ENCODE measurements around the gene RAVER1. TPM values are rescaled to one million over a fixed set of nuclear protein-coding genes. Genes with fewer than 3 reads are reported as not detected.
A peak's percentile ranks its signal among the peaks of the same experiment; 100 is the strongest.

Gene RAVER1
- polyA plus RNA-seq, 1 donor from 2014 or later, result 25.9 TPM

DNA sequence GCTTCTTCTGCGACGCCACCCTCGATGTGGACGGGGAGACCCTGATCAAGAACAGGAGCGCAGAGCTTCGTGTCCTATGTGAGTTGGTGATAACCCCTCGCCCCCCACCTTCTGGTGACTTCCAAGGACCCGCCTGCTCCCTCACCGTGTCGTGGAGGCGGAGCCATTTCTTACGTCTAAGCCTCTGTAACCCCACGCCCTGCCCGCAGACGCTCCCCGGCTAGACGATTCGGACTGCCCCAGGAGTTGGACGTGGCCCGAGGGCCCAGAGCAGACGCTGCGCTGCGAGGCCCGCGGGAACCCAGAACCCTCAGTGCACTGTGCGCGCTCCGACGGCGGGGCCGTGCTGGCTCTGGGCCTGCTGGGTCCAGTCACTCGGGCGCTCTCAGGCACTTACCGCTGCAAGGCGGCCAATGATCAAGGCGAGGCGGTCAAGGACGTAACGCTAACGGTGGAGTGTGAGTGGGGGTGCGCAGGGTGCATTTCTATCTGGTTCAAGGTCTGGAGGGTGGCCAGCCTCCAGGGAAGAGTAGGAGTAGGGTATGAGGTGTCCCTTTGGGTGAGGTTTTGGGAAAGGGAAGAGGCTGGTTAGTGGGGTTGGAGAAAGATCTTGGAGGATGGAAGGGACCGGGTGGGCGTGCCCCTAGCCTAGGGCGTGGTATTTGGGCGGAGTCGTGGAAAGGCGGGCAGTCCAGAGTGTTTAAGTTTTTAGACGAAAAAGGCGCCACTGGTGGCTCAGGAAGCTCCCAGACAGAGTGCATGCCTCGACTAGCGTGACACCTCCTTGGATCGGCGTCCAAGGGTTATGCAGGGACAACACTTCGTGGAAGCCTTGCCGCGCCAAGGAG, 40.3 kb downstream of the RAVER1 start:
- peak overlapping the region; percentile 73 to 99 (median 82) for H3K27ac Mint-ChIP-seq
- H3K4me3 Mint-ChIP-seq, result peak overlapping the region; percentile 71 to 93 (median 82)
- H3K9me3 Mint-ChIP-seq, result peaks cover 0 to 7% (median 0%) of the 10 kb centered on the region in 3 donors
- H3K4me1 Mint-ChIP-seq, result peaks cover 22 to 32% (median 30%) of the 10 kb centered on the region in 3 donors
- no peaks in the 10 kb centered on the region for H3K36me3 Mint-ChIP-seq
- peaks cover 56% of the 10 kb centered on the region for H3K27me3 Mint-ChIP-seq

DNA sequence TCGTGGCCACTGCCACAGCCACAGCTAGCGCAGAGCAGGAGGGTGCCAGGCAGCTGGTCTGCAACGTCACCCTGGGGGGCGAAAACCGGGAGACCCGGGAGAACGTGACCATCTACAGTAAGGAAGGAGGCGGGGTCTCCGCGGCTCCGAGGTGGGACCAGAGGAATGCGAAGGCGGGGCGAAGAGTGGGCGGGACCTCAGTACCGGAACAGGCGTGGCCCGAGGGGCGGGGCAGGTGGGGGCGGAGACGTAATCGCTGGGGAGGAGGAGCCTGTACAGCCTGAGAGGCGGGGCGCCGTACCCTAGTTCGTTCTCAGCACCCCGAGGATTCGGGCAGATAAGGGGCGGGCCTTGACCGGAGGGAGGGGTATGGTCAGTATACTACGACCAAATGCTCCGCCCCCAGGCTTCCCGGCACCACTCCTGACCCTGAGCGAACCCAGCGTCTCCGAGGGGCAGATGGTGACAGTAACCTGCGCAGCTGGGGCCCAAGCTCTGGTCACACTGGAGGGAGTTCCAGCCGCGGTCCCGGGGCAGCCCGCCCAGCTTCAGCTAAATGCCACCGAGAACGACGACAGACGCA, 41.0 kb downstream of the RAVER1 start:
- peak overlapping the region; percentile 71 to 93 (median 82) for H3K4me3 Mint-ChIP-seq
- H3K9me3 Mint-ChIP-seq, result peaks cover 0 to 7% (median 0%) of the 10 kb centered on the region in 3 donors
- H3K27ac Mint-ChIP-seq, result peak overlapping the region; percentile 82 to 99 (median 89)
- peaks cover 2% of the 10 kb centered on the region for H3K36me3 Mint-ChIP-seq
- H3K4me1 Mint-ChIP-seq, result peaks cover 24 to 34% (median 34%) of the 10 kb centered on the region in 3 donors
- peaks cover 62% of the 10 kb centered on the region for H3K27me3 Mint-ChIP-seq

DNA sequence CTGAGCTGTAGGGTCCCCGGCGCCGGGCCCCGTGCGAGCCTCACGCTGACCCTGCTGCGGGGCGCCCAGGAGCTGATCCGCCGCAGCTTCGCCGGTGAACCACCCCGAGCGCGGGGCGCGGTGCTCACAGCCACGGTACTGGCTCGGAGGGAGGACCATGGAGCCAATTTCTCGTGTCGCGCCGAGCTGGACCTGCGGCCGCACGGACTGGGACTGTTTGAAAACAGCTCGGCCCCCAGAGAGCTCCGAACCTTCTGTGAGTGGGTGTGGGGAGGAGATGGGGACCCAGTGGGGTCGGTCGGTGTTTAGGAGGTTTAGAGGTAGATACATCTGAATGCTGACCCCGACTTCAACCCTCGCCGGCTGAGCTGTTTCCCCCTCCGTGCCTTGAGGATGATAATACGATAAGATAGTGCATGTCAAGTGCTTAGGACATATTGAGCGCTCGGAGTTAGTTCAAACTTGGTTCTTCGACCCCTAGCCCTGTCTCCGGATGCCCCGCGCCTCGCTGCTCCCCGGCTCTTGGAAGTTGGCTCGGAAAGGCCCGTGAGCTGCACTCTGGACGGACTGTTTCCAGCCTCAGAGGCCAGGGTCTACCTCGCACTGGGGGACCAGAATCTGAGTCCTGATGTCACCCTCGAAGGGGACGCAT, 41.6 kb downstream of the RAVER1 start:
- Mint-ChIP-seq H3K4me1 (peaks cover 28 to 35% (median 34%) of the 10 kb centered on the region in 3 donors), H3K4me3 (peak overlapping the region; percentile 71 to 93 (median 82)), H3K36me3 (peaks cover 2% of the 10 kb centered on the region), H3K27ac (peak overlapping the region; percentile 82 to 99 (median 89)), H3K9me3 (peaks cover 0 to 7% (median 0%) of the 10 kb centered on the region in 3 donors), H3K27me3 (peaks cover 62% of the 10 kb centered on the region)

DNA sequence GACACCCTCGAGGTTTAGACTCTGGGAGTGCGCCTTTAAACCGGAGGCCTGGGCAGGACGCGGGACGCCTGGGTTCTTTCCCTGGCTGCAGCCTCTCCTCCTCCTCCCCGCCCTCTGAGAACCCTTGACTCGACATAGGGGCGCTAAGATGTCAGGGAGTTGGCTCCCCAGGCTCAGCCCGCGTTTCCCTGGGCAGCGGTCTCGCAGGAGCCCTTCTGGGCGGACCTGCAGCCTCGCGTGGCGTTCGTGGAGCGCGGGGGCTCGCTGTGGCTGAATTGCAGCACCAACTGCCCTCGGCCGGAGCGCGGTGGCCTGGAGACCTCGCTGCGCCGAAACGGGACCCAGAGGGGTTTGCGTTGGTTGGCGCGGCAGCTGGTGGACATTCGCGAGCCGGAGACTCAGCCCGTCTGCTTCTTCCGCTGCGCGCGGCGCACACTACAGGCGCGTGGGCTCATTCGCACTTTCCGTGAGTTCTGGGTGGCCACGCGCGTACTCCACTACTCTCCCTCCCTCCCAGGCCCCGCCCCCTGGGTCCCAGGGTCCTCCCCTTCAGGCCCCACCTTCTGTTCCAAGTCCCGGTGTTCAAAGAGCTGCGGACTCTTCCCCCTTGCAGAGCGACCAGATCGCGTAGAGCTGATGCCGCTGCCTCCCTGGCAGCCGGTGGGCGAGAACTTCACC, 42.3 kb downstream of the RAVER1 start:
- H3K9me3 Mint-ChIP-seq, result peaks cover 0 to 7% (median 0%) of the 10 kb centered on the region in 3 donors
- peaks cover 2% of the 10 kb centered on the region for H3K36me3 Mint-ChIP-seq
- peaks cover 62% of the 10 kb centered on the region for H3K27me3 Mint-ChIP-seq
- H3K4me1 Mint-ChIP-seq, result peaks cover 33 to 41% (median 39%) of the 10 kb centered on the region in 3 donors
- peak overlapping the region; percentile 82 to 99 (median 89) for H3K27ac Mint-ChIP-seq
- peak overlapping the region; percentile 71 to 93 (median 82) for H3K4me3 Mint-ChIP-seq

DNA sequence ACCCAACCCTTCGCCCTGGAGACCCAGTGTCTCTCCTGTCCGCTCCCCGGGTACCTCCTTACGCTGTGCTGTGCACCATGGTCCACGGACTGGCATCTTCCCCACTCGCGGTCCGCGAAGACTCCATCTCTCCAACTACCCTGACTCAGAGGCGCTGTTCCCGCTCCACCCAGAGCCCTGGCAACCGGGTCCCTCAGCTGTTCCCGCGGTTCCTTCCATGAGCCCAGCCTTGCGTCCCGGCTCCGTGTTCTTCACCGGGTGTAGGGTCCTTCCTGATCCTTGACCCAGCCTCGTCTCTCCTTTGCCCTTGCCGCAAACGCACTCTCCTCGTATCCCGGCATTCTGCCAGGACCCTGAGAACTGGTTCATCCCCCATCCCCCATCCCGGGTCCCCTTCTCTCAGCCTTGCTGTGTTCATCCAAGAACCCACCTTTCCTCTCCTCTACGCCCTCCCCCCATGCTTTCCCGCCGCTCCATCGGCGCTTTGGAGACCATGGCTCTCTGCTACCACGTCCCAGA, 42.9 kb downstream of the RAVER1 start:
- Mint-ChIP-seq H3K9me3 (peaks cover 0 to 7% (median 0%) of the 10 kb centered on the region in 3 donors), H3K4me3 (peak overlapping the region; percentile 71 to 93 (median 82)), H3K4me1 (peaks cover 28 to 40% (median 34%) of the 10 kb centered on the region in 3 donors), H3K27me3 (peaks cover 57% of the 10 kb centered on the region), H3K36me3 (peaks cover 2% of the 10 kb centered on the region), H3K27ac (peak overlapping the region; percentile 82 to 99 (median 89))

DNA sequence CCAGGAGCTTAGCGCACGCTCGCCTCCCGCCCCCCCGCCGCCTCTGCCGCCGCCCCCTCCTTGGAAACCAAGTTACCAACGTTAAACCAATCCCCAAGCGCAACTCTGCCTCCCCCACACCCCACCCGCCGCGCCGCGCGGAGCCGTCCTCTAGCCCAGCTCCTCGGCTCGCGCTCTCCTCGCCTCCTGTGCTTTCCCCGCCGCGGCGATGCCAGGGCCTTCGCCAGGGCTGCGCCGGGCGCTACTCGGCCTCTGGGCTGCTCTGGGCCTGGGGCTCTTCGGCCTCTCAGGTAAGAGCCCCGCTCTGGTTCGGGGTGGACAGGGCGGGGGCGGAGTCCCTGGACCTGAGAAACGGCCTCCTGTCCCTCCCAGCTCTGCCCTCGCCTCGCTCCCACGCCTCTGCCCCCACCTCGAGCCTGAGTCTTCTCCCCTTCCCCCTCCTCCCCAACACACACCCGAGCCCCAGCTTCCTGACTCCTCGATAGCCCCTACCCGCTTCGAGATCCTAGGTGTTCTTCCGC, 43.4 kb downstream of the RAVER1 start, which contains the start of gene ICAM5:
ICAM5 (plus strand) TSS at position 117 of the 521 bp plus-strand sequence; CDS start at position 209, 92 bp downstream.
- peaks cover 55% of the 10 kb centered on the region for H3K27me3 Mint-ChIP-seq
- peak within 1 kb of the TSS; percentile 82 to 99 (median 89) for H3K27ac Mint-ChIP-seq
- peaks cover 28 to 44% (median 33%) of the 10 kb centered on the region in 3 donors for H3K4me1 Mint-ChIP-seq
- H3K9me3 Mint-ChIP-seq, result peaks cover 0 to 7% (median 0%) of the 10 kb centered on the region in 3 donors
- H3K4me3 Mint-ChIP-seq, result peak within 1 kb of the TSS; percentile 75 to 93 (median 90)
- H3K36me3 Mint-ChIP-seq, result peaks cover 2% of the 10 kb centered on the region

DNA sequence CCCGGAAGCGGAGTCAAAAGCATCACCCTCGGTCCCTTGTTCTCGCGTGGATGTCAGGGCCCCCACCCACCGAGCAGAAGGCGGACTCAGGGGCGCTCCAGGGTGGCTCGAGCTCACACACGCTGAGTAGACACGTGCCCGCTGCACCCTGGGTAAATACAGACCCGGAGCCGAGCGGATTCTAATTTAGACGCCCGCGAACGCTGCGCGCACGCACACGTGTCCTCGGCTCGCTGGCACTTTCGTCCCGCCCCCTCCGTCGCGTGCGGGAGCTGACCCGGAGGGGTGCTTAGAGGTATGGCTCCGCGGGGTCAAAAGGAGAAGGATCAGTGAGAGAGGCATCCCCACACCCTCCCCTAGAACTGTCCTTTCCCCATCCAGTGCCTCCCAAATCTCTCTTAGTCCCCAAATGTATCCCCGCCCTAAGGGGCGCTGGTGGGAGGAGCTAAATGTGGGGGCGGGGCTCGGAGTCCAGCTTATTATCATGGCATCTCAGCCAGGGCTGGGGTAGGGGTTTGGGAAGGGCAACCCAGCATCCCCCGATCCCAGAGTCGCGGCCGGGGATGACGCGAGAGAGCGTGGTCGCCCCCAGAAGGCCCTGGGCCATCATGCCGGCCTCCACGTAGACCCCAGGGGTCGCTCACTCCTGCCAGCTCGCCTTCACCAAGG, 44.0 kb downstream of the RAVER1 start:
- peak overlapping the region in 2 of 3 donors; percentile 82 to 85 for H3K27ac Mint-ChIP-seq
- peaks cover 49% of the 10 kb centered on the region for H3K27me3 Mint-ChIP-seq
- H3K4me3 Mint-ChIP-seq, result peak overlapping the region; percentile 73 to 93 (median 86)
- H3K9me3 Mint-ChIP-seq, result peaks cover 0 to 7% (median 0%) of the 10 kb centered on the region in 3 donors
- peaks cover 2% of the 10 kb centered on the region for H3K36me3 Mint-ChIP-seq
- peaks cover 28 to 44% (median 33%) of the 10 kb centered on the region in 3 donors for H3K4me1 Mint-ChIP-seq

DNA sequence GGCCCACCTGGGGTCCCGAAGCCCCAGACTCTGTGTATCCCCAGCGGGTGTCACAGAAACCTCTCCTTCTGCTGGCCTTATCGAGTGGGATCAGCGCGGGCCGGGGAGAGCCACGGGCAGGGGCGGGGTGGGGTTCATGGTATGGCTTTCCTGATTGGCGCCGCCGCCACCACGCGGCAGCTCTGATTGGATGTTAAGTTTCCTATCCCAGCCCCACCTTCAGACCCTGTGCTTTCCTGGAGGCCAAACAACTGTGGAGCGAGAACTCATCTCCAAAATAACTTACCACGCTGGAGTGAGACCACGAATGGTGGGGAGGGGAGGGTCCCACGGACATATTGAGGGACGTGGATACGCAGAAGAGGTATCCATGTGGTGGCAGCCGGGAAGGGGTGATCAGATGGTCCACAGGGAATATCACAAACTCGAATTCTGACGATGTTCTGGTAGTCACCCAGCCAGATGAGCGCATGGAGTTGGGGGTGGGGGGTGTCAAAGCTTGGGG, 44.6 kb downstream of the RAVER1 start:
- Mint-ChIP-seq H3K4me1 (peaks cover 28 to 44% (median 33%) of the 10 kb centered on the region in 3 donors), H3K27ac (peak overlapping the region in 2 of 3 donors; percentile 82 to 85), H3K9me3 (peaks cover 0 to 7% (median 0%) of the 10 kb centered on the region in 3 donors), H3K4me3 (peak overlapping the region; percentile 73 to 93 (median 86)), H3K27me3 (peaks cover 47% of the 10 kb centered on the region), H3K36me3 (peaks cover 2% of the 10 kb centered on the region)

DNA sequence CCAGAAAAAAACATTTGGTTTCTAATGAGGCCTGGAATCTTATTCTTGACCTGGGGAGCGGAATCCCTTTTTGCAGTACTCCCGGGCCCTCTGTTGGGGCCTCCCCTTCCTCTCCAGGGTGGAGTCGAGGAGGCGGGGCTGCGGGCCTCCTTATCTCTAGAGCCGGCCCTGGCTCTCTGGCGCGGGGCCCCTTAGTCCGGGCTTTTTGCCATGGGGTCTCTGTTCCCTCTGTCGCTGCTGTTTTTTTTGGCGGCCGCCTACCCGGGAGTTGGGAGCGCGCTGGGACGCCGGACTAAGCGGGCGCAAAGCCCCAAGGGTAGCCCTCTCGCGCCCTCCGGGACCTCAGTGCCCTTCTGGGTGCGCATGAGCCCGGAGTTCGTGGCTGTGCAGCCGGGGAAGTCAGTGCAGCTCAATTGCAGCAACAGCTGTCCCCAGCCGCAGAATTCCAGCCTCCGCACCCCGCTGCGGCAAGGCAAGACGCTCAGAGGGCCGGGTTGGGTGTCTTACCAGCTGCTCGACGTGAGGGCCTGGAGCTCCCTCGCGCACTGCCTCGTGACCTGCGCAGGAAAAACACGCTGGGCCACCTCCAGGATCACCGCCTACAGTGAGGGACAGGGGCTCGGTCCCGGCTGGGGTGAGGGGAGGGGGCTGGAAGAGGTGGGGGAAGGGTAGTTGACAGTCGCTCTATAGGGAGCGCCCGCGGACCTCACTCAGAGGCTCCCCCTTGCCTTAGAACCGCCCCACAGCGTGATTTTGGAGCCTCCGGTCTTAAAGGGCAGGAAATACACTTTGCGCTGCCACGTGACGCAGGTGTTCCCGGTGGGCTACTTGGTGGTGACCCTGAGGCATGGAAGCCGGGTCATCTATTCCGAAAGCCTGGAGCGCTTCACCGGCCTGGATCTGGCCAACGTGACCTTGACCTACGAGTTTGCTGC, 46.3 kb downstream of the RAVER1 start, which contains the start of gene ICAM4:
ICAM4 (plus strand) TSS at position 153 of the 935 bp plus-strand sequence; CDS start at position 211, 58 bp downstream.
- peak within 1 kb of the TSS; percentile 76 to 90 (median 79) for H3K4me3 Mint-ChIP-seq
- H3K9me3 Mint-ChIP-seq, result no peaks in the 10 kb centered on the region
- H3K27ac Mint-ChIP-seq, result peak within 1 kb of the TSS; percentile 79 to 87 (median 82)
- peaks cover 2% of the 10 kb centered on the region for H3K36me3 Mint-ChIP-seq
- H3K27me3 Mint-ChIP-seq, result peaks cover 33% of the 10 kb centered on the region
- peaks cover 25 to 36% (median 29%) of the 10 kb centered on the region in 3 donors for H3K4me1 Mint-ChIP-seq

DNA sequence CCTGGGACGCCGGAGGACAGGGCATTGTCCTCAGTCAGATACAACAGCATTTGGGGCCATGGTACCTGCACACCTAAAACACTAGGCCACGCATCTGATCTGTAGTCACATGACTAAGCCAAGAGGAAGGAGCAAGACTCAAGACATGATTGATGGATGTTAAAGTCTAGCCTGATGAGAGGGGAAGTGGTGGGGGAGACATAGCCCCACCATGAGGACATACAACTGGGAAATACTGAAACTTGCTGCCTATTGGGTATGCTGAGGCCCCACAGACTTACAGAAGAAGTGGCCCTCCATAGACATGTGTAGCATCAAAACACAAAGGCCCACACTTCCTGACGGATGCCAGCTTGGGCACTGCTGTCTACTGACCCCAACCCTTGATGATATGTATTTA, 47.9 kb downstream of the RAVER1 start:
- peaks cover 2% of the 10 kb centered on the region for H3K36me3 Mint-ChIP-seq
- H3K27ac Mint-ChIP-seq, result peak overlapping the region in 1 of 3 donors; percentile 82
- peak overlapping the region in 1 of 4 donors; percentile 82 for H3K4me3 Mint-ChIP-seq
- no peaks in the 10 kb centered on the region for H3K9me3 Mint-ChIP-seq
- peaks cover 18 to 31% (median 19%) of the 10 kb centered on the region in 3 donors for H3K4me1 Mint-ChIP-seq
- H3K27me3 Mint-ChIP-seq, result peaks cover 19% of the 10 kb centered on the region

DNA sequence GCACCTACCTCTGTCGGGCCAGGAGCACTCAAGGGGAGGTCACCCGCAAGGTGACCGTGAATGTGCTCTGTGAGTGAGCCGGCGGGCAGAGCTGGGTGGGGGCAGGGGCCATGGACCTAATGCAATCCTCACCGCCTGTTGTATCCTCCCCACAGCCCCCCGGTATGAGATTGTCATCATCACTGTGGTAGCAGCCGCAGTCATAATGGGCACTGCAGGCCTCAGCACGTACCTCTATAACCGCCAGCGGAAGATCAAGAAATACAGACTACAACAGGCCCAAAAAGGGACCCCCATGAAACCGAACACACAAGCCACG, 48.4 kb downstream of the RAVER1 start:
- Mint-ChIP-seq H3K4me1 (peaks cover 16 to 31% (median 18%) of the 10 kb centered on the region in 3 donors), H3K27me3 (peaks cover 17% of the 10 kb centered on the region), H3K27ac (peak overlapping the region in 1 of 3 donors; percentile 82), H3K36me3 (peaks cover 3% of the 10 kb centered on the region), H3K9me3 (no peaks in the 10 kb centered on the region), H3K4me3 (peak overlapping the region in 1 of 4 donors; percentile 82)
